Coronary artery (tissue), 2 donors: ENCODE results near the gene GNS.

Experiments
- DNase-seq: peaks from one replicate; pipeline ENCODE4 v3.0.0-alpha.2; 2017; ENCODE audit warnings: low spot score
- H3K27ac ChIP-seq, 2 donors: fragments of 200-600 bp; sonication (generic); one replicate each; pipeline ENCODE4 v1.5.1; 2016 to 2019
- H3K4me3 ChIP-seq: fragments of 200-600 bp; sonication (generic); 2 replicates; pipeline ENCODE4 v1.5.1; 2016; ENCODE audit warnings: mild to moderate bottlenecking, moderate library complexity
- TF ChIP-seq, protein P1 (sequence below): fragments of 200-600 bp; sonication (generic); IDR thresholded peaks from one replicate; pipeline ENCODE4 v1.5.1; 2019; ENCODE audit warnings: antibody characterized with exemption

GNS gene

DNA sequence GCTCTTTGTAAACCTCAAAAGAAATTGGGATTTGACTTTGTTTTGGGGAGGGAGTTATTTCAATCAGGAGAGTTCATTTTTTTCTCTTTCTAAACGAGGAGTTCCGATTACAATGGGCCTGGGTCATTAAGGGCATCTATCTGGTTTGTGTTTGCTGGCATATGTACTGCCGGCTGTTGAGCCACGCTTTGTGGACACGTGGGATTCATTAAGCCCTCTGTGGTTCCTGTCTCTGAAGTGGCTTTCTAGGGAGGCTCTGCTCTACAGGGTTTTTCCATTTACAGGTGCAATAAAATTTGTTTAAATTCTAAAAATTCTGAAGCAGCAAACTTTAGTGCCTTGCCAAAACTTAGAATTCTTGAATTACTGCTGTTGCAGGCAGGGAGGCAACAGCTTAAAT, 57.9 kb downstream of the GNS start:
- Histone ChIP-seq H3K27ac (no peak overlapping the region), H3K4me3 (no peak overlapping the region)
- TF ChIP-seq, protein P1, sequence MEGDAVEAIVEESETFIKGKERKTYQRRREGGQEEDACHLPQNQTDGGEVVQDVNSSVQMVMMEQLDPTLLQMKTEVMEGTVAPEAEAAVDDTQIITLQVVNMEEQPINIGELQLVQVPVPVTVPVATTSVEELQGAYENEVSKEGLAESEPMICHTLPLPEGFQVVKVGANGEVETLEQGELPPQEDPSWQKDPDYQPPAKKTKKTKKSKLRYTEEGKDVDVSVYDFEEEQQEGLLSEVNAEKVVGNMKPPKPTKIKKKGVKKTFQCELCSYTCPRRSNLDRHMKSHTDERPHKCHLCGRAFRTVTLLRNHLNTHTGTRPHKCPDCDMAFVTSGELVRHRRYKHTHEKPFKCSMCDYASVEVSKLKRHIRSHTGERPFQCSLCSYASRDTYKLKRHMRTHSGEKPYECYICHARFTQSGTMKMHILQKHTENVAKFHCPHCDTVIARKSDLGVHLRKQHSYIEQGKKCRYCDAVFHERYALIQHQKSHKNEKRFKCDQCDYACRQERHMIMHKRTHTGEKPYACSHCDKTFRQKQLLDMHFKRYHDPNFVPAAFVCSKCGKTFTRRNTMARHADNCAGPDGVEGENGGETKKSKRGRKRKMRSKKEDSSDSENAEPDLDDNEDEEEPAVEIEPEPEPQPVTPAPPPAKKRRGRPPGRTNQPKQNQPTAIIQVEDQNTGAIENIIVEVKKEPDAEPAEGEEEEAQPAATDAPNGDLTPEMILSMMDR: no peak
- no peak for DNase-seq

DNA sequence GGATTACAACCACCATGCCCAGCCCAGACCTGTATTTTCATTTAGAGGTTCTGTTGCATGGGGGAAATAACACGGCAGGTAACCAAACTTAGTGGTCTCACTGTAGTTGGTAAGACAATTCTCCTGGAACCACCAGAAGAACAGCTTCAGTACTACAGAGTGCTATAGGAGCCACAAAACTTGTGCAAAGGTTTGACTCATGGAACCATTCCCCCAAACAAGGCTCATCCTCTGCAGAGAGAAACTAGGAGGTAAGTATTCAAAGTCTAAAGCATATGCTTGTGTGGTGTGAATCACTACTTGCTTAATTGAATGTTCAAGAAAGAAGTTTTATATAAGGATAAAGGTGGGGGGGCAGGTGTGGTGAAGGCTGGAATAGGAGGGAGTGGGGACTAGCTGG, 58.7 kb downstream of the GNS start:
- no peak overlapping the region for H3K27ac ChIP-seq
- TF ChIP-seq, protein P1: no peak
- no peak for DNase-seq
- H3K4me3 ChIP-seq: no peak overlapping the region

DNA sequence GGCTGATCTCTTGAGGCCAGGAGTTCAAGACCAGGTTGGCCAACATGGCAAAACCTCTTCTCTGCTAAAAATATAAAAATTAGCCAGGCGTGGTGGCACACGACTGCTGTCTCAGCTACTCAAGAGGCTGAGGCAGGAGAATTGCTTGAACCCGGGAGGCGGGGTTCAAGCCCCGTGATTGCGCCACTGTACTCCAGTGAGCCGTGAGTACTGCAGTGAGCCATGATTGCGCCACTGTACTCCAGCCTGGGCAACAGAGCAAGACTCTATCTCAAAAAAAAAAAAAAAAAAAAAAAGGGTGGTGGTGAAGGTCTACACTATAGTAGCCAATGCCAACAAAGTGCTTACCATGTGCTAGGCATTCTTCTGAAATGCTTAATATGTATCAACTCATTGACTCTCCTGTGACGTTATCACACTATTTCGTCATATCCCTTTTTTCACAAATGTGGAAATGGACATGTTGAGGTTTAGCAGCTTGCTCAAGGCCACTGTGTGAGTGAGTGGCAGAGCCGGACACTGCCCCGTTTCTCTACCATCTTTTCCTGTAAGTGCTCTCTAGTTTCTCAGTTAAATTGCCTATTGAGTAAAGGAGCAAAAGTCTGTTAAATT, 59.6 kb downstream of the GNS start:
- TF ChIP-seq, protein P1: no peak
- no peak for DNase-seq
- Histone ChIP-seq H3K4me3 (no peak overlapping the region), H3K27ac (no peak overlapping the region)

DNA sequence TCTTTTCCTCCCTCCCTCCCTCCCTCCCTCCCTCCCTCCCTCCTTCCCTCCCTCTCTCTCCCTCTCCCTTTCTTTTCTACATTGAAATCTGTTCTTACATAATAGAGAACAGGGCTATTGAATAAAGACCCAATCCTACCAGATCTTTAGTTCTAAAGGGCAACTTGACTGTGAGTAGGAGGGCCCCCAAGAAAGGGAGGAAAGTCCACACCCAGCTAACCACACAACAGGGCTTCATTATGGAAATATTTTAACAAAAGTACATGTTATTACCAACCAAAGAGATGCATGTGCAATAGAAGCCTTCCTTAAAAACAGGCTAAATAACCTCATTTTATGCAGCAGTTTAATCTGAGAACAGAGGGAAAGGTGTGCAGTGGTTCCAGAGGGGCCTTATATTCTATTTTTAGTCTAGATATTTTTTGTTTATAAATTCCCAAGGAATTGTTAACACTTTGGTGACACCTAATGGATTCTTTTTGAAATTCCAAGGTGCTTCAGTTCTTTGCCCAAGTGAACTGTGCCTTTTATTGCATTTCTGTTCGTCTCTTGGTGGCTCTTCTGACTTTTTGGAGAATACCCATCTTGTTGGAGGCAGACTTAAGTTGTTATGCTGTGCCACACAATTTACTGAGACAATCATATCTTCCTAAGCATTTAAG, 63.0 kb downstream of the GNS start:
- no peak for DNase-seq
- Histone ChIP-seq H3K27ac (peak overlapping the region in 1 of 2 donors; percentile 52), H3K4me3 (no peak overlapping the region)
- TF ChIP-seq, protein P1: no peak

DNA sequence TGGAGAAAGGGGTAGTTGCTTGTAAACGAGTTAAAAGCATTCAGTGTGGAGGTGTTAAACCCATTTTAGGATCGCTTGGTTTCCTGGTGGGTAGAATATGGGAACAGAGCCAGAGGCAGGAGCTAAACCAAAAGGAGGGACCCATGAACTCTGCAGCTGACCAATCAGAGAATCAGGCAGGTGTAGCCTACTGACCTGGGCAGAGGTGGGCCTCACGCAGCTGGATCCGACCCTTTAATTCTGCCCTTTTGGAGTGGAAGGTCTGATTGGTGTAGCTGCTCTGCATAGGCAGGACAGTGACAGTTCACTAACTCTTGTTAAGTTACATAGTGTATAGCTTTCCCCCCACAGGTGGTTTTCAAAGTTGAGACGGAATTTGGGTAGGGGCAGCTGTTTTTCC, 63.7 kb downstream of the GNS start:
- TF ChIP-seq, protein P1: no peak
- H3K27ac ChIP-seq: peak overlapping the region in 1 of 2 donors; percentile 52

DNA sequence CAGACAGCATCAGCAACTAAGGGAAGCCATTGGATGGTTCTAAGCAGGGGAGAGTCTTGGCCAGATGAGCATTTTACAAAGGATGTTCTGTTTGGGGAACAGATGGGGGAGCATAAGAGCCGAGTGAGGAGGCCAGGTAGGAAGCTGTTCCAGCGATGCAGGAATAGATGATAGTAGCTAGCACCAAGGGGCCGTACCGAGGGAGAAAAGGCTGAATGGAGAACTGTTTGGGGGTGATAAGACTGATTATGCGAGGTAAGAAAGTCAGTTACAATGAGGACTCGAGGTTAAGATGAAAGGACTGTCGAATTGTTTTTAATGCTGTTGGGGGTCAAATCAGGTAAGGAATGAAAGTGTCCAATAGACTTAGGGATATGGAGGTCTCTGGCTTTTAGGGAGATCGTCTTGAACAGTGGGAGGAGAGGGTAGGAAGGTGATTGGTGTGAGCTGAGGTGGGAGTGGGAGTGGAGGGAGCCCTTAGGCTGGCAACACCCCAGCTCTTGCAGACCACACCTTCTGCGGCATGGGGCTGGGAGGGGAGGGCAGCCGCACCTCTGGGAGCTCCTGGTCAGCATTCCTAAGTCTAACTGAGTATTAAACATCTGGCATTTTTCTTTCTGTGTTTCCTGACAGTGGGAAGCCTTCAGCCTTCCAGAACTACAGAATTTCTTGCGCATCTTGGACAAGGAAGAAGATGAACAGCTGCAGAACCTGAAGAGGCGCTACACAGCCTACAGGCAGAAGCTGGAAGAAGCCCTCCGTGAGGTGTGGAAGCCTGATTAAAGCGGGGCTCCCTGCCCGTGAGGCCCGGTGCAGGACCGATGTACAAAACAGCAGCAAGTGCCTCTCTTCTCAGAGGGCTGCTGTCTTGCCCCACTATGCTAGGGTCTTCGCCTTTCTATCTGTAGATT, 64.8 kb downstream of the GNS start:
- Histone ChIP-seq H3K4me3 (no peak overlapping the region), H3K27ac (peak overlapping the region in 1 of 2 donors; percentile 0)
- DNase-seq: no peak
- TF ChIP-seq, protein P1: no peak

More for the DNA sequence above, 63.7 kb downstream of the GNS start:
- no peak overlapping the region for H3K4me3 ChIP-seq
- no peak for DNase-seq
